GM12878 (cell line): ENCODE results near the gene PLEKHG2. TPM values are rescaled to one million over a fixed set of nuclear protein-coding genes. Genes with fewer than 3 reads are reported as not detected.
A peak's percentile ranks its signal among the peaks of the same experiment; 100 is the strongest.

ENCODE experiments used
- ATAC-seq: fragments of 200-7000 bp; cut with Tn5 transposase; 3 replicates; pipeline ENCODE4 v1.9.1; 2020; ENCODE audit warnings: mild to moderate bottlenecking, moderate library complexity
- BruUV-seq: library from RNA; stranded (reverse); fragments of 400-500 nt; replicated peaks from 2 replicates; lab custom pipeline; 2021; lab: Mats Ljungman, UMichigan
- CTCF ChIA-PET: fragments of 300-600 bp; sonication (Branson Sonifier 250); formaldehyde crosslinking; extraction: SDS; loops from one replicate; lab custom pipeline; 2021; ENCODE audit warnings: inconsistent platforms; lab: Yijun Ruan, JAX
- POLR2A ChIA-PET: fragments of 350-600 bp; formaldehyde crosslinking; extraction: SDS; loops from one replicate; lab custom pipeline; 2021; ENCODE audit warnings: inconsistent platforms; lab: Charles Lee
- RAD21 ChIA-PET: fragments of 300-600 bp; sonication (Branson Sonifier 250); formaldehyde crosslinking; loops from one replicate; lab custom pipeline; 2023; ENCODE audit warnings: antibody characterized with exemption; ENCODE audit not compliant: unreplicated experiment; lab: Charles Lee
- SMC1A ChIA-PET: fragments of 300-600 bp; sonication (Branson Sonifier 250); formaldehyde crosslinking; loops from one replicate; lab custom pipeline; 2023; ENCODE audit not compliant: unreplicated experiment, uncharacterized antibody; lab: Charles Lee
- DNase-seq: peaks from one replicate; pipeline ENCODE4 v3.0.0-alpha.2; 2011; ENCODE audit warnings: low read depth, low spot score
- FAIRE-seq: peaks from 3 replicates; lab custom pipeline; 2011; peaks lifted over from hg19 to GRCh38; lab: Jason Lieb, UNC
- H2AFZ ChIP-seq: 2 replicates; pipeline ENCODE4 v1.6.0; 2011; ENCODE audit warnings: low read depth, low read length, control low read depth; ENCODE audit not compliant: control insufficient read depth
- H3K27ac ChIP-seq: 2 replicates; pipeline ENCODE4 v1.5.1; 2011; ENCODE audit warnings: control low read depth; ENCODE audit not compliant: control insufficient read depth, insufficient read depth
- H3K27me3 ChIP-seq, 2 experiments: replicated peaks in 1 of 2; 2 replicates each; pipeline versions ENCODE4 v1.6.0 to v1.6.1; 2011; ENCODE audit warnings: low read length in 1 of 2; ENCODE audit not compliant: control insufficient read depth in 2 of 2, insufficient read depth in 2 of 2
- H3K36me3 ChIP-seq, 2 experiments: 2 replicates each; pipeline ENCODE4 v1.5.1; 2011; ENCODE audit warnings: low read length in 1 of 2; ENCODE audit not compliant: control insufficient read depth in 2 of 2, insufficient read depth in 2 of 2
- H3K4me1 ChIP-seq: 2 replicates; pipeline ENCODE4 v1.6.1; 2011; ENCODE audit warnings: mild to moderate bottlenecking, low read length, moderate library complexity, mixed read lengths; ENCODE audit not compliant: control insufficient read depth, insufficient read depth
- H3K4me2 ChIP-seq: 2 replicates; pipeline ENCODE4 v1.6.0; 2011; ENCODE audit warnings: control low read depth; ENCODE audit not compliant: control insufficient read depth, insufficient read depth
- H3K4me3 ChIP-seq: fragments of 200-600 bp; sonication (generic); 2 replicates; pipeline ENCODE4 v1.5.1; 2016
- H3K79me2 ChIP-seq: 2 replicates; pipeline ENCODE4 v1.6.0; 2011; ENCODE audit warnings: low read length; ENCODE audit not compliant: control insufficient read depth, insufficient read depth
- H3K9ac ChIP-seq: 2 replicates; pipeline ENCODE4 v1.8.0; 2011; ENCODE audit warnings: low read length, control low read depth, mixed read lengths; ENCODE audit not compliant: control insufficient read depth, insufficient read depth
- H3K9me3 ChIP-seq: replicated peaks from 3 replicates; pipeline ENCODE4 v1.5.1; 2011; ENCODE audit warnings: mild to moderate bottlenecking, low read length; ENCODE audit not compliant: control insufficient read depth, insufficient read depth
- H4K20me1 ChIP-seq: 2 replicates; pipeline ENCODE4 v1.6.0; 2011; ENCODE audit not compliant: control insufficient read depth, insufficient read depth
- IKZF2 ChIP-seq, 2 experiments: fragments of 450-650 bp; IDR thresholded peaks; 2 replicates each; pipeline ENCODE4 v1.6.1; 2017; ENCODE audit warnings: mild to moderate bottlenecking in 2 of 2, moderate library complexity in 2 of 2
- RAD51 ChIP-seq: fragments of 450-650 bp; IDR thresholded peaks from 2 replicates; pipeline ENCODE4 v1.6.1; 2016; ENCODE audit warnings: moderate library complexity, mild to moderate bottlenecking, inconsistent platforms
- ZBED1 ChIP-seq: IDR thresholded peaks from 2 replicates; pipeline ENCODE4 v1.6.1; 2016; ENCODE audit warnings: borderline replicate concordance
- WGBS: methylation state at CpG from one replicate; pipeline ENCODE4 v1.1.6; 2016; ENCODE audit warnings: low lambda C conversion rate; ENCODE audit not compliant: insufficient replicate concordance, insufficient coverage; ENCODE audit errors: missing lambda C conversion rate; 5-methylcytosine and 5-hydroxymethylcytosine counted together
- in situ Hi-C: fragments of 300-500 bp; cut with MboI; formaldehyde crosslinking; loops from 9 replicates; pipeline ENCODE4 v1.14.3; 2018; ENCODE audit warnings: mixed read lengths
- intact Hi-C: fragments of 100-400 bp; cut with micrococcal nuclease; formaldehyde crosslinking; loops from one replicate; pipeline ENCODE4 v1.14.2; 2022; ENCODE audit not compliant: unreplicated experiment
- polyA plus RNA-seq, 11 experiments: library from polyadenylated mRNA; depleted of rRNA in 4 of 11; unstranded in 6 of 11; stranded (reverse) in 5 of 11; fragments of >200 nt; fragmentation: Nextera tagmentation in 4 of 11; fragmentation: Illumina TruSeq in 1 of 11; extraction: Ambion mirVana in 4 of 11; extraction: Trizol in 1 of 11; gene quantifications; 1 replicate in 1 of 11; 2 replicates in 10 of 11; pipeline versions ENCODE4 v1.2.1 to v1.2.3, GENCODE V29; 2011 to 2016; ENCODE audit warnings: inconsistent platforms in 2 of 11, missing spikeins in 2 of 11, low read depth in 1 of 11
- total RNA-seq, 4 experiments: library from RNA; depleted of rRNA in 3 of 4; stranded (reverse); fragments of >200 nt in 3 of 4; fragmentation: Illumina TruSeq in 1 of 4; extraction: Trizol in 1 of 4; gene quantifications; 2 replicates each; pipeline versions ENCODE4 v1.2.1 to v1.2.3, GENCODE V29; 2013 to 2021
- TF ChIP-seq, protein P1 (sequence below): fragments of 450-650 bp; IDR thresholded peaks from 2 replicates; pipeline ENCODE4 v1.6.1; 2018; ENCODE audit warnings: mild to moderate bottlenecking, low read depth, moderate library complexity; ENCODE audit not compliant: partially characterized antibody

PLEKHG2 gene
- total and polyA plus RNA-seq, 10 of the 15 experiments (the other 5 are each of a cell fraction or from before 2014, with no cell fraction given): 3.0 to 62.5 (median 17.2) TPM

- no peaks in the 10 kb centered on the region for H3K27me3 ChIP-seq
- BruUV-seq: TSS peak; percentile 99
- ChIA-PET POLR2A (interaction anchor here (0.6 to 1.9 kb wide), 18 partner anchors 10 to 397 kb away, joined by 3 to 40 read pairs (median 5); partner anchors contain the start of genes MED29, PAF1, PLEKHG2 and SAMD4B), RAD21 (interaction anchor here (0.6 to 1.6 kb wide), 12 partner anchors 9 to 534 kb away, joined by 3 to 12 read pairs (median 4); partner anchors contain the start of genes EID2B, PLEKHG2, PSMC4 and SAMD4B), CTCF (interaction anchor here (0.6 to 1.7 kb wide), 13 partner anchors 9 to 100 kb away, joined by 3 to 15 read pairs (median 5); partner anchors contain the start of genes PLEKHG2 and SUPT5H), SMC1A (interaction anchor here (0.7 to 1.7 kb wide), 9 partner anchors 22 to 104 kb away, joined by 3 to 9 read pairs (median 5); partner anchors contain the start of genes EID2B, MED29, PAF1 and PLEKHG2)
- H4K20me1 ChIP-seq: no peaks in the 10 kb centered on the region; the same call in 1 of the 2 replicates
- no peaks in the 10 kb centered on the region for H3K9me3 ChIP-seq
- H3K36me3 ChIP-seq: peaks cover 10 to 15% of the 10 kb centered on the region in 2 experiments
- peak overlapping the region; percentile 71 for H3K4me3 ChIP-seq
- H3K9ac ChIP-seq: peak overlapping the region; percentile 86
- WGBS: 0% methylated on average over 2 of the region's 2 CpGs
- peaks cover 31% of the 10 kb centered on the region for H3K4me1 ChIP-seq
- no peak for FAIRE-seq
- ATAC-seq: no peak
- peak overlapping the region; percentile 81 for H3K27ac ChIP-seq
- intact Hi-C loops (loop anchor here (1.0 kb wide), 1 partner anchor 24 kb away; the partner anchor contains the start of gene PLEKHG2), in situ Hi-C loops (no loop called here)
- DNase-seq: no peak
- peak overlapping the region; percentile 65 for H2AFZ ChIP-seq
- H3K79me2 ChIP-seq: peaks cover 36% of the 10 kb centered on the region
- peak overlapping the region; percentile 87 for H3K4me2 ChIP-seq
- TF ChIP-seq ZBED1 (0 out of 2 replicates have a peak, but pooled peaks have one; percentile 9), RAD51 (0 out of 2 replicates have a peak, but pooled peaks have one; percentile 13), IKZF2 (IDR thresholded peaks at IDR 0.05) (peak in 1 of 2 experiments; percentile 48; a peak in 1 of 4 replicates)
- TF ChIP-seq, protein P1, sequence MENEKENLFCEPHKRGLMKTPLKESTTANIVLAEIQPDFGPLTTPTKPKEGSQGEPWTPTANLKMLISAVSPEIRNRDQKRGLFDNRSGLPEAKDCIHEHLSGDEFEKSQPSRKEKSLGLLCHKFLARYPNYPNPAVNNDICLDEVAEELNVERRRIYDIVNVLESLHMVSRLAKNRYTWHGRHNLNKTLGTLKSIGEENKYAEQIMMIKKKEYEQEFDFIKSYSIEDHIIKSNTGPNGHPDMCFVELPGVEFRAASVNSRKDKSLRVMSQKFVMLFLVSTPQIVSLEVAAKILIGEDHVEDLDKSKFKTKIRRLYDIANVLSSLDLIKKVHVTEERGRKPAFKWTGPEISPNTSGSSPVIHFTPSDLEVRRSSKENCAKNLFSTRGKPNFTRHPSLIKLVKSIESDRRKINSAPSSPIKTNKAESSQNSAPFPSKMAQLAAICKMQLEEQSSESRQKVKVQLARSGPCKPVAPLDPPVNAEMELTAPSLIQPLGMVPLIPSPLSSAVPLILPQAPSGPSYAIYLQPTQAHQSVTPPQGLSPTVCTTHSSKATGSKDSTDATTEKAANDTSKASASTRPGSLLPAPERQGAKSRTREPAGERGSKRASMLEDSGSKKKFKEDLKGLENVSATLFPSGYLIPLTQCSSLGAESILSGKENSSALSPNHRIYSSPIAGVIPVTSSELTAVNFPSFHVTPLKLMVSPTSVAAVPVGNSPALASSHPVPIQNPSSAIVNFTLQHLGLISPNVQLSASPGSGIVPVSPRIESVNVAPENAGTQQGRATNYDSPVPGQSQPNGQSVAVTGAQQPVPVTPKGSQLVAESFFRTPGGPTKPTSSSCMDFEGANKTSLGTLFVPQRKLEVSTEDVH: no peak
- TF ChIP-seq, all 136 proteins: peak for 3
Measured at GRCh38 chr19:39436350-39436716, 23.9 kb downstream of the PLEKHG2 start.
